ENCODE results near the gene NACC2.

NACC2 gene

GRCh38 chr9:136116360-136117098 is 21.4 kb upstream of the NACC2 start:
- Histone ChIP-seq H2BK5ac (ENCODE audit: low read depth, low read length, poor library complexity) (no peak overlapping the region), H3K4ac (ENCODE audit: low read depth, low read length) (no peak overlapping the region), H3K4me2 (ENCODE audit: low read length) (no peak overlapping the region), H2AK5ac (ENCODE audit: low read length) (no peak overlapping the region), H3K18ac (ENCODE audit: low read length) (no peak overlapping the region), H4K91ac (ENCODE audit: low read depth, low read length) (no peak overlapping the region), H3K14ac (ENCODE audit: low read length) (no peak overlapping the region), H3K36me3 (ENCODE audit: control insufficient read depth in 1 of 2, insufficient read depth in 2 of 2, low read length in 2 of 2) (peaks cover 18 to 23% of the 10 kb centered on the region in 2 experiments), H2AFZ (ENCODE audit: insufficient read depth, low read length, poor library complexity) (no peak overlapping the region), H3K4me3 (ENCODE audit: low read depth, low read length) (no peak overlapping the region), H4K8ac (ENCODE audit: low read depth, low read length) (no peak overlapping the region), H2BK120ac (ENCODE audit: insufficient read depth, low read length, poor library complexity) (no peak overlapping the region), H3K27ac (ENCODE audit: low read depth, low read length) (no peak overlapping the region), H3K79me2 (ENCODE audit: control insufficient read depth, insufficient read depth, low read length, poor library complexity) (peaks cover 16% of the 10 kb centered on the region), H4K12ac (ENCODE audit: low read depth, low read length) (no peak overlapping the region), H3K9ac (ENCODE audit: low read length) (no peak overlapping the region), H3K79me1 (ENCODE audit: low read length) (peaks cover 19% of the 10 kb centered on the region), H2BK12ac (ENCODE audit: low read length) (no peak overlapping the region), H3K27me3 (ENCODE audit: insufficient read depth, low read length) (no peaks in the 10 kb centered on the region), H3K4me1 (ENCODE audit: control insufficient read depth in 1 of 2, insufficient read depth in 2 of 2, low read length in 2 of 2) (peaks cover 11 to 13% of the 10 kb centered on the region in 2 experiments), H3K23ac (ENCODE audit: low read length) (no peak overlapping the region), H3K9me3 (ENCODE audit: insufficient read depth, low read depth, low read length) (no peaks in the 10 kb centered on the region)
- WGBS (ENCODE audit: extremely low coverage, insufficient coverage, insufficient read length) = no CpG with 5 or more reads among the region's 69 CpGs
- DNase-seq = no peak

- DNase-seq = no peak
- Histone ChIP-seq H3K27me3 (ENCODE audit: insufficient read depth, low read length) (no peaks in the 10 kb centered on the region), H2BK12ac (ENCODE audit: low read length) (no peak overlapping the region), H3K14ac (ENCODE audit: low read length) (no peak overlapping the region), H3K4me1 (ENCODE audit: control insufficient read depth in 1 of 2, insufficient read depth in 2 of 2, low read length in 2 of 2) (peaks cover 11 to 13% of the 10 kb centered on the region in 2 experiments), H2AFZ (ENCODE audit: insufficient read depth, low read length, poor library complexity) (no peak overlapping the region), H4K8ac (ENCODE audit: low read depth, low read length) (no peak overlapping the region), H3K4ac (ENCODE audit: low read depth, low read length) (peak overlapping the region; percentile 13), H3K4me2 (ENCODE audit: low read length) (no peak overlapping the region), H3K9me3 (ENCODE audit: insufficient read depth, low read depth, low read length) (no peaks in the 10 kb centered on the region), H3K18ac (ENCODE audit: low read length) (no peak overlapping the region), H2BK5ac (ENCODE audit: low read depth, low read length, poor library complexity) (no peak overlapping the region), H2AK5ac (ENCODE audit: low read length) (no peak overlapping the region), H3K9ac (ENCODE audit: low read length) (no peak overlapping the region), H3K79me2 (ENCODE audit: control insufficient read depth, insufficient read depth, low read length, poor library complexity) (peaks cover 16% of the 10 kb centered on the region), H4K12ac (ENCODE audit: low read depth, low read length) (no peak overlapping the region), H3K4me3 (ENCODE audit: low read depth, low read length) (no peak overlapping the region), H4K91ac (ENCODE audit: low read depth, low read length) (no peak overlapping the region), H3K23ac (ENCODE audit: low read length) (no peak overlapping the region), H3K36me3 (ENCODE audit: control insufficient read depth in 1 of 2, insufficient read depth in 2 of 2, low read length in 2 of 2) (peaks cover 18 to 23% of the 10 kb centered on the region in 2 experiments), H3K79me1 (ENCODE audit: low read length) (peaks cover 23% of the 10 kb centered on the region), H2BK120ac (ENCODE audit: insufficient read depth, low read length, poor library complexity) (no peak overlapping the region), H3K27ac (ENCODE audit: low read depth, low read length) (no peak overlapping the region)
- WGBS (ENCODE audit: extremely low coverage, insufficient coverage, insufficient read length) = no CpG with 5 or more reads among the region's 22 CpGs
Measured at GRCh38 chr9:136115641-136116359, 20.7 kb upstream of the NACC2 start.

GRCh38 chr9:136115206-136115605 is 20.1 kb upstream of the NACC2 start:
- DNase-seq = no peak
- Histone ChIP-seq H3K27ac (ENCODE audit: low read depth, low read length) (no peak overlapping the region), H3K9ac (ENCODE audit: low read length) (no peak overlapping the region), H3K23ac (ENCODE audit: low read length) (no peak overlapping the region), H4K8ac (ENCODE audit: low read depth, low read length) (no peak overlapping the region), H4K91ac (ENCODE audit: low read depth, low read length) (no peak overlapping the region), H3K14ac (ENCODE audit: low read length) (no peak overlapping the region), H3K4me2 (ENCODE audit: low read length) (no peak overlapping the region), H3K4me3 (ENCODE audit: low read depth, low read length) (no peak overlapping the region), H2BK5ac (ENCODE audit: low read depth, low read length, poor library complexity) (no peak overlapping the region), H3K4me1 (ENCODE audit: control insufficient read depth in 1 of 2, insufficient read depth in 2 of 2, low read length in 2 of 2) (peaks cover 13 to 15% of the 10 kb centered on the region in 2 experiments), H2BK120ac (ENCODE audit: insufficient read depth, low read length, poor library complexity) (no peak overlapping the region), H4K12ac (ENCODE audit: low read depth, low read length) (no peak overlapping the region), H3K4ac (ENCODE audit: low read depth, low read length) (no peak overlapping the region), H3K36me3 (ENCODE audit: control insufficient read depth in 1 of 2, insufficient read depth in 2 of 2, low read length in 2 of 2) (peaks cover 18 to 23% of the 10 kb centered on the region in 2 experiments), H2AFZ (ENCODE audit: insufficient read depth, low read length, poor library complexity) (no peak overlapping the region), H3K79me1 (ENCODE audit: low read length) (peaks cover 27% of the 10 kb centered on the region), H3K9me3 (ENCODE audit: insufficient read depth, low read depth, low read length) (no peaks in the 10 kb centered on the region), H3K27me3 (ENCODE audit: insufficient read depth, low read length) (no peaks in the 10 kb centered on the region), H3K79me2 (ENCODE audit: control insufficient read depth, insufficient read depth, low read length, poor library complexity) (peaks cover 16% of the 10 kb centered on the region), H3K18ac (ENCODE audit: low read length) (no peak overlapping the region), H2BK12ac (ENCODE audit: low read length) (no peak overlapping the region), H2AK5ac (ENCODE audit: low read length) (no peak overlapping the region)
- no CpG with 5 or more reads among the region's 13 CpGs for WGBS (ENCODE audit: extremely low coverage, insufficient coverage, insufficient read length)

- Histone ChIP-seq H2BK12ac (ENCODE audit: low read length) (no peak overlapping the region), H3K79me2 (ENCODE audit: control insufficient read depth, insufficient read depth, low read length, poor library complexity) (peaks cover 16% of the 10 kb centered on the region), H2AFZ (ENCODE audit: insufficient read depth, low read length, poor library complexity) (no peak overlapping the region), H3K9ac (ENCODE audit: low read length) (no peak overlapping the region), H3K79me1 (ENCODE audit: low read length) (peaks cover 33% of the 10 kb centered on the region), H3K4me2 (ENCODE audit: low read length) (no peak overlapping the region), H4K8ac (ENCODE audit: low read depth, low read length) (no peak overlapping the region), H3K14ac (ENCODE audit: low read length) (no peak overlapping the region), H3K4ac (ENCODE audit: low read depth, low read length) (no peak overlapping the region), H3K23ac (ENCODE audit: low read length) (no peak overlapping the region), H3K27ac (ENCODE audit: low read depth, low read length) (no peak overlapping the region), H3K27me3 (ENCODE audit: insufficient read depth, low read length) (no peaks in the 10 kb centered on the region), H3K9me3 (ENCODE audit: insufficient read depth, low read depth, low read length) (no peaks in the 10 kb centered on the region), H2BK120ac (ENCODE audit: insufficient read depth, low read length, poor library complexity) (no peak overlapping the region), H4K12ac (ENCODE audit: low read depth, low read length) (no peak overlapping the region), H2AK5ac (ENCODE audit: low read length) (no peak overlapping the region), H4K91ac (ENCODE audit: low read depth, low read length) (no peak overlapping the region), H3K18ac (ENCODE audit: low read length) (no peak overlapping the region), H3K4me1 (ENCODE audit: control insufficient read depth in 1 of 2, insufficient read depth in 2 of 2, low read length in 2 of 2) (peaks cover 16% of the 10 kb centered on the region in 2 experiments), H2BK5ac (ENCODE audit: low read depth, low read length, poor library complexity) (no peak overlapping the region), H3K4me3 (ENCODE audit: low read depth, low read length) (no peak overlapping the region), H3K36me3 (ENCODE audit: control insufficient read depth in 1 of 2, insufficient read depth in 2 of 2, low read length in 2 of 2) (peaks cover 18 to 23% of the 10 kb centered on the region in 2 experiments)
- DNase-seq = no peak
- no CpG with 5 or more reads among the region's 18 CpGs for WGBS (ENCODE audit: extremely low coverage, insufficient coverage, insufficient read length)
Measured at GRCh38 chr9:136114610-136115009, 19.5 kb upstream of the NACC2 start.

Measured in trophoblast cell (in vitro differentiated cells and primary cell).